Skin epidermis (tissue), 12 donors: ENCODE results near the gene PAM16.

Experiments used
- H3K27ac ChIP-seq, 21 experiments: fragments of 200-600 bp; sonication (generic) in 11 of 21; one replicate each; pipeline ENCODE4 v1.5.0; 2020; ENCODE audit warnings: mild to moderate bottlenecking in 3 of 21, inconsistent platforms in 2 of 21, moderate library complexity in 2 of 21
- H3K4me3 ChIP-seq, 7 experiments: fragments of 200-600 bp; sonication (generic) in 2 of 7; one replicate each; pipeline ENCODE4 v1.5.0; 2020; ENCODE audit warnings: inconsistent platforms in 2 of 7, mild to moderate bottlenecking in 2 of 7, moderate library complexity in 1 of 7

The PAM16 gene

DNA sequence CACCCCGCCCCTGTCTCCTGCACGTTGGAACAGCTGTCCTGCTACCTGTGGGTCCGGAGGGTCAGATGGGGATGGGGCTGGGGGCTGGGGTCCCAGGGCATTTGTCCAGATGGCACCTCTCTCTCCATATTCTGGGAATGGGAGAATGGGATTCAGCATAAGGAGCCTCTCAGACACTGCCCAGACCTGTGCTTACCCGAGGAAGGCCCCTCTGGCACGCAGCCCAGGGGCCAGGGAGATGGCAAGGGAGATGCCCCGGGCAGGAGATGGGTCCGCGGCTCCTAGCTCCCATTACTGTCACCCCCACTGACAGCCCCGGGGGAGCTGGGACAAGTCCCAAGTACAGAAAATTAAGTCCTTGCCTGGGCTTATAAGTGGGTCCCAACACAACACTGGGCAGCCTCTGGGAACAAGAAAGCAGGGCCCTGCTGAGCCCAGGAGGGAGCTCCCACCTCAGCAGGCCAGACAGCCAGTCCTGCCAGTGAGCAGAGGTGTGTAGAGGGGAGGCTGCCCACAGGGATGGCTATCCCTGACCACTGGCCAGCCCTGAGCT, 22.3 kb upstream of the PAM16 start:
- H3K27ac ChIP-seq, result peak overlapping the region; percentile 28 to 89 (median 78)
- H3K4me3 ChIP-seq, result peak overlapping the region; percentile 37 to 67 (median 58)

DNA sequence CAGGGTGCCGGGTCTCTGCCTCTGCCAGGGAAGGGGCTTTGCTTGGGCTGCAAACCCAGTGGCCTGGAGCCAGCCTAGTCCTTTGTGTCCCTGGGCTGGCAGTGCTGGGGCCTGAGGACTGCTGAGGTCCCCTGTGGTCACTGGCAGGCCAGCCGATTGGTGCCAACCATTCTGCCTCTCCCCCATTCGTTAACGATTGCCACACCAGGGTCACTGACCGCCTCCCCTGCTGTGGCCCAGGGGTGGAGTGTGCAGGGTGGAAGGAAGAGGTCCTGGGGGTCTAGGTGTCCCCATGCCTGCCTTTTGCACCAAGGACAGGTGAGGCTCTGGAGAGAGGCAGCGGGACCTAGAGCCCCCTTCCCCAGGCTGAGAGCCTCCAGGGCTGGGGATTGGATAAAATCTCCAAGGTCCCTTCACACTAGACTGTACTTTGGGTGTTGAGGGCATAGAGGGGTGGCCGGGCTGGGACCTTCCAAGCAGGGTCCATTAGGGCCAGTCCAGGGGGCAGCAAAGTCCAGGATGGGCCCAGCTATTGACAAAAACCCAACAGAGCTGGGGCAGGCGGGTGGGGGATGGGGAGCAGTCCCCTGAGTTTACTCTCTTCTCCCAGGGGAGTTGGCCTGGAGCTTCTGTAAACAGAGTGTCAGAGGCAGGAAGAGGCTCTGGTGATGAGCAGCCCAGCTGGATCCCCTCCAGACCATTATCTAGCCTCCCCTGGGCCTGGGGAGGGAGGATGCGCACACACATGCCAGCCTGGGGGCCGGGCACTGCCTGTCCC, 21.6 kb upstream of the PAM16 start:
- Histone ChIP-seq H3K4me3 (peak overlapping the region; percentile 37 to 67 (median 58)), H3K27ac (peak overlapping the region in 19 of 21 experiments; percentile 43 to 89 (median 78))

DNA sequence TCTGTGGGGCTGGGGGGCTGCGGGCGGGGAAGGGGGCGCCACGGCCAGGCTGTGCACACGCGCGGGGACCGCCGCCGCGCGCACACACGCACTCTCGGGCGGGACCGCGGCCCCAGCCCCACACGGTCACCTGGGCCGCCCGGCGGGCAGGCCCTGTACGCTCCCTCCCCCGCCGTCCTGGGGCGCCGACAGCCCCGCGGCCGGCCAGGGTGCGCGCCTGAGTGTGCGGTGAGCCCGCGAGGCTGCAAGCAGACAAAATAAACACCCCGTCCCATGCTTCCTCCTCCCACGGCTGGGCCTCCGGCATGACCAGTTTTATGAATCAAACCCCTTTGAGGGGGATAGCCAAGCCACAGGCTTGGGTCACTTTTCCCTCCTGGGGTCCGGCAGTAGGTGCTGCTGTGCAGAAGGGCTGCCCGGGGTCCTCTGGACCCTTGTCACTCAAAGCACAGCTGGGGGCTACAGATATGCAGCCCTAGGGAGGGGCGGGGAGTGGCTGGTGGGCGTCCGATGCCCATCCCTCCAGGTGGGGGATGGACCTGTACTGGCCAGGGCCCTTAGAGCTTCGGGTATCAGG, 21.0 kb upstream of the PAM16 start:
- peak overlapping the region in 20 of 21 experiments; percentile 50 to 89 (median 78) for H3K27ac ChIP-seq

DNA sequence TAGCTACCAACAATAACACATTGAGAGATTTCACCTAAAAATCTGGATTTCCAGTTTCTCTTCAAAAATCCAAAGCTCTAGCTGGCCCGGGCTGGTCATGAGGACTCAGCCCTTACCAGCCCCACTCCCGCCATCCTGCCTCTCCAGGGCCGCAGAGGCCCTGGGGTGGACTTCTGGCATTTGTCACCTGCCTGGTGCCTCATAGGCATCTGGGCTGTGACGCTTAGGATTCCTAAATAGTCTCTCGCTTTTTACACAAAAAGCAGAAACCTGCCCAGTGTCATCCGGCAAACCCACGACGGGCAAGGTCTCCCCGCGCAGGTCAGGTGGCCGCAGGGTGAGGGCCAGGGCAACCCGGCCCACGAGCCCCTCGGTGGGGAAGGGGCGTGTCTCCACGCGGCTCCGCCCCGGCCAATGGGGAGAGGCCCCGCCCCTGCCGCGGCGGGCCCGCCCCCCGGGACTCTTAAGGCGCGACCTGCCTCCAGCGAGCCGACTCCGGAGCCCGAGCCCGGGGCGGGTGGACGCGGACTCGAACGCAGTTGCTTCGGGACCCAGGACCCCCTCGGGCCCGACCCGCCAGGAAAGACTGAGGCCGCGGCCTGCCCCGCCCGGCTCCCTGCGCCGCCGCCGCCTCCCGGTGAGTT, 20.4 kb upstream of the PAM16 start, which contains the start of gene VASN:
VASN (plus strand) TSS at position 492 of the 644 bp plus-strand sequence. CDS start 9,030 bp downstream, outside the sequence.
- peak within 1 kb of the TSS; percentile 37 to 67 (median 58) for H3K4me3 ChIP-seq
- peak within 1 kb of the TSS in 20 of 21 experiments; percentile 50 to 89 (median 78) for H3K27ac ChIP-seq

More for the DNA sequence above, 21.0 kb upstream of the PAM16 start:
- H3K4me3 ChIP-seq, result peak overlapping the region; percentile 37 to 67 (median 58)

DNA sequence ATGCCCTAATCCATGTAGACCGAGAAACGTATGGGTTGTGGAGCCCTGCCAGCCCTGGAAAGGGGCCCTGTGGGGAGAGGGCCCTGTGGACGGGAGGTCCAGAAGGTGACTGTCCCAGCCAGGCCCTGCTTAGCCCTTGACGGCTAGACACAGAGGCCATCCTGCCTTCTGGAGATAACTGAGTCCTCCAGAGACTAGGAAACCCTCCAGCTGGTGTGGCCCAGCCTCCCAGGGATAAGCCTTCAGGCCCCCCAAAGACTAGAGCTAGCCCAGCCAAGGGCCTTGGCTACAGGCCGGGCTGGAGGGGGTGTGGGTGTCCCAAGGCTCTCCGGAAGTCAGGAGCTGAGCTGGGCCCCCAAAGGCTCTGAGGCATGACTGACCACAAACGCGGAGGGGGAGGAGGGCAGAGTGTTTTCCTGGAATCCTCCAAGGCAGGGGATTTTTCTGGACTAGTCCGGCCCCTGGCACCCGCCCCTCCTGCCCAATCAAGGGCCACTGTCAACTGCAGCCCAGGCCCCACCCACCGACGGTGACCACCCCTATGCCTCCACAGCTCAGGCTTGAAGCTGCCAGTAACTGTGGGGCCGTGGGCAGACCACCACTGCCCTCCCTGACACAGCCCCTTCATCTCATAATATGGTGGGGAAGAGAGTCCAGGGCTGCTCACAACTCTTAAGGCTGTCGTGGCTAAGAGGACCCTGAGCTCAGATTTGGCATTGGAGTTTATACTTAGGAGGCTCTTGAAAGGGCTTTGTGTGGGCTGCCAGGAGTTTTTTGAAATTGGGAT, 19.6 kb upstream of the PAM16 start:
- H3K4me3 ChIP-seq, result peak overlapping the region in 3 of 7 experiments; percentile 37 to 60 (median 58)
- peak overlapping the region in 19 of 21 experiments; percentile 12 to 89 (median 78) for H3K27ac ChIP-seq

DNA sequence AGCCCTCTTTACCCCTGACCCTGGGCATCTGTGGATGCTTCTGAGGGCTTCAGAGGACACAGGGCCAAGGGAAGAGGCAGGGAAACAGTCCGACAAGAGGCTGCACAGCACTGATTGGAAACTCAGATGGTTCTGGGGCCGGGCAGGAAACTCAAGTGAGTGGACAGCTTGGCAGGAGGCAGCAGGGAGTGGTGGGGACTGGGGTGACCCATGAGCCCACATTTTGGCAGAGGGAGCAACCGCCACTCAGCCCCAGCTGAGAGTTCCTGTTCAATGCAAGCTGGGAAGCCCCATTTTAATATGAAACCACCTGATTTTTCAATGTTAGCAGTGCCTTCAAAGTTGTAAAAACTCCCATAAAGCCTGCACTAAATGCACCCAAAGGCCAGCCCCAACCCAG, 19.0 kb upstream of the PAM16 start:
- H3K4me3 ChIP-seq, result no peak overlapping the region
- H3K27ac ChIP-seq, result peak overlapping the region in 19 of 21 experiments; percentile 0 to 89 (median 74)

DNA sequence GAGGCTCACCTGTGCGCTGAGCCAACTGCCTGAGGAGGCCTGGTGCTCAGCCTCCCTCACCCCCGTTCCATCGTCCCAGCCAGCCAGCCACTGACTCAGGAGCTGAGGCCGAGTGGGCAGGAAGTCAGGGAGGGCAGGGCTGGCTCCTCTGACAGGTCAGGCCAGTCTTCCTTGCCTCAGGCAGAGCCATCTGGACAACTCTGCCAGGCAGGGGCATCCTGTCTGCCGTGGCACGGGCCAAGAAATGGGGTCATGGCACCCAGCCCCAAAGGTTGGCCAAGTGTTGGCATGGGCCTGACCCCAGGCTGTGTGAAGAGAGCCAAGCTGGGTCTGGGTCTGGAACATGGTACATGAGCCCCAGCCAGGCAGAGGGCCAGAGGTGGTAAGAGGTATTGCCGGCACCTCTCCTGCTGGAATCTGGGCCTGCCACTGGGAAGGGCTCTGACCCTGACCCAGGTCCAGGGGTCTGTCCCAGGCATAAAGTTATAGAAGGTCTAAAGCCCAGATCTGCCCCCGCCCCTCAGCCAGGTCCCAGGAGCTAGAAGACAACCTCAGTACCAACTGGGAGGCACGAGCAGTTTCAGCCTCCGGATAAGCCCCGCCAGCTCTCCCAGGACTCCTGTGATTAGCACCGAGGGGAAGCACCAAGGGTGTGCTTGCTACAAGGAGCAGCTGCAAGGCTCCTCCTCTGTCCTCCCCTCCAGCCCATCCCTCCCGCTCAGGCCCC, 18.0 kb upstream of the PAM16 start:
- H3K4me3 ChIP-seq, result no peak overlapping the region
- H3K27ac ChIP-seq, result peak overlapping the region in 11 of 21 experiments; percentile 4 to 88 (median 76)

DNA sequence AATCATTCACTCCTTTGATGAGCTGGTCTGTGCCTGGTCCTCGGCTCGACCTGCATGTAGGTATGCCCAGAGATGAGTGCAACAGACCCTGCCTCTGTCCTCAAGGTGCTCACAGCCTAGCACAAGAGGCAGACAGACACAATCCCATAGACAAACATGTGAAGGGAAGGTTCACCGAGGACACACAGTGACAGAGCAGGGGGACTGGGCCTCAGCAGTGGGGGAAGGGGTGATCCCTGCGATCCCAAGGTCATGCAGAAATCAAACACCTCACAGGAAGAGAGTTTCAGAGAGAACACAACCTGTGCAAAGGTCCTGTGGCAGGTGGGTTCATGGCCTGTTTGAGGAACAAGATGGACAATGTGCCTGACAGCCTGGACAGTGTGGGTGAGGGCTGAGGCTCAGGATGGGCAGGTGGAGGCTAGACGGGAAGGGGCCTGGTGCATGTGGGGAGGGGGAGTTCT, 16.3 kb upstream of the PAM16 start:
- H3K4me3 ChIP-seq, result no peak overlapping the region
- H3K27ac ChIP-seq, result no peak overlapping the region

DNA sequence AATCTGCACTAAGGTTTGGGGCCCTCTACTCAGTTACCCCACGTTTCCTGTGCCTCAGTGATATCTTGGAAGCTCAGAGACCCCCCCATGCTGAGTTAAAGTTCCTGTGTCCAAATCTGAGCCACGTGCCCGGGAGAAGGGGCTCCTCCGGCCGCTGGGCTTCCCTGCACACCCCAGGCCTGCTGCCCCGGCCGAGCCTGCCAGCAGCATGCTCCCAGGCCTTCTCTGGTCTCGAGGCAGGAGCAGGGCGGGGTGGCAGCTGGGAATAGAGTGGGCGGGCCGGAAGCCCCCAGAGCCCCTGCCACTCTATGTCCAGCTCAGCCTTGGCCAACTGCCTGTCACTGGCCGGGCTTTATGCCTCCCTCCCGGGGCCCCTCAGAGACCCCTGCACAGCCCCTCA, 14.9 kb upstream of the PAM16 start:
- H3K4me3 ChIP-seq, result no peak overlapping the region
- no peak overlapping the region for H3K27ac ChIP-seq

DNA sequence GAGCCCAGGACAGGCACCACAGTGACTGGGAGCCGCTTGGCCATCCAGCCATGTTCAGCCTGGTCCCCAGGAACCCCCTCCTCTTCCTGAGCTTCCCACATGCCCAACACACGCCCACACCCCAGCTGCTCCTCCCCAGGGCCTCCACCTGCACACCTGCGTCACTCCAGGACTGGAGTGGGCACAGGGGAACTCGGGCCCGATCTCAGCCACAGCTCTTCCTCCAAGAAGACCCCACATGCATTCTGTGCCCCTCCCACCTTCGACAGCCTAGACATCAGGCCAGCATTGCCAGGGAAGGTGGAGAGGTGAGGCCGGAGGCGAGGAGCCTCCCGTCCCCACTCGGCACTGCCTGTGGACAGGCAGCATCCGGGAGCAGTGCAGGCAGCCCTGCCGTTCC, 14.5 kb upstream of the PAM16 start:
- Histone ChIP-seq H3K4me3 (no peak overlapping the region), H3K27ac (no peak overlapping the region)

DNA sequence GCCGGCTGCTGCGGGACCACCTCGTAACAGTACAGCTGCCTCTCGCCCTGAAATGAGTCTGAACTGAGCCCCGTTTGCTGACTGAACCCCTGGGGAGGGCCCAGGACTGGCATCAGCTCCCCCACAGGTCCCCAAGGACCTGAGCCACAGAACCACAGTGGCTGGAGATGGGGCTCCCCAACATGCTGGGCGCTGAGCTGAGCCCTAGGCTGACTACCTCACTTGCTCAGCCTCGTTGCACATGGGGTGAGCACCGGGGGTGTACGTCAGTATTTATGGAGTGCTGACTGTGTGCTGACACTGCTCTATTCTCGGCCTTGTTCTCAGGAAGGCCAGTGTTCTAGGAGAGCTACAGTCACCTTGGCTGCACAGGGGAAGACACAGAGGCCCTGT, 13.9 kb upstream of the PAM16 start:
- Histone ChIP-seq H3K4me3 (no peak overlapping the region), H3K27ac (no peak overlapping the region)

DNA sequence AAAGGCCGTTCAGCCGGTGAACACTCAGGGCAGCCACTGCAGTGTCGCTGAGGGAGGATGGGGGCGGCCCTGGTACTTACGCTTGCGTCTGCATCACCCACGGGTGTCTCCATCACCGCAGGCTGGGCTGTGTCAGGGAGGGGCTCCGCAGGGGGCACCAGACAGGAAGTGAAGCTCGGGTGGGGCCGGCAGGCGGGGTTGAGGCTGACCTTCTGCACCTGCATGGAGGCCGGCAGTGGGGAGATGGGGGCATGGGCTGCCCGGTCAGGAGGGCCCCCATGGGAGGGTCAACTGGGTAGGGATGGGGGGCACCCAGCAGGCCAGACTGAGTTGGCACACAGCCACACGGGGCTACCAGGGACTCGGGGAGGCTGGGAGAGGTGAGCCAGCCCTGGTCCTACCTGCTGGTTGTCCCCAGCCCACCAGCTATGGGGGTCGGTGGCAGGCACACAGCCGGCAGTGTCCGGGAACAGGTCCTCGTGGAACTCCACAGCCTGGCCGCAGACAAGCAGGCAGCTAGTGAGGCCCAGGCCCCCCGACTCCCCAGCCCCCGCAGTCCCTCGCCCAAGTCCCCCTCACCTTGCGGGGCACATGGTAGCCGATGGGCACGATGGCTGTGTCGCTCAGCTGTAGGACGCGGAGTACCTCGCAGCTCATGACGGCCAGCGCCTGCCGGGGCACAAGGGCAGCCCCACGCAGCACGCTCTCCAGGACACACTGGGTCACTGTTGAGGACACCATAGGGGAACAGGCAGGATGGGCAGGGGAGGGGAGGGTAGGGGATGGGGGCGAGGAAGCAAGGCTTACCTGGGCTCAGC, 13.3 kb upstream of the PAM16 start:
- H3K4me3 ChIP-seq, result no peak overlapping the region
- no peak overlapping the region for H3K27ac ChIP-seq

DNA sequence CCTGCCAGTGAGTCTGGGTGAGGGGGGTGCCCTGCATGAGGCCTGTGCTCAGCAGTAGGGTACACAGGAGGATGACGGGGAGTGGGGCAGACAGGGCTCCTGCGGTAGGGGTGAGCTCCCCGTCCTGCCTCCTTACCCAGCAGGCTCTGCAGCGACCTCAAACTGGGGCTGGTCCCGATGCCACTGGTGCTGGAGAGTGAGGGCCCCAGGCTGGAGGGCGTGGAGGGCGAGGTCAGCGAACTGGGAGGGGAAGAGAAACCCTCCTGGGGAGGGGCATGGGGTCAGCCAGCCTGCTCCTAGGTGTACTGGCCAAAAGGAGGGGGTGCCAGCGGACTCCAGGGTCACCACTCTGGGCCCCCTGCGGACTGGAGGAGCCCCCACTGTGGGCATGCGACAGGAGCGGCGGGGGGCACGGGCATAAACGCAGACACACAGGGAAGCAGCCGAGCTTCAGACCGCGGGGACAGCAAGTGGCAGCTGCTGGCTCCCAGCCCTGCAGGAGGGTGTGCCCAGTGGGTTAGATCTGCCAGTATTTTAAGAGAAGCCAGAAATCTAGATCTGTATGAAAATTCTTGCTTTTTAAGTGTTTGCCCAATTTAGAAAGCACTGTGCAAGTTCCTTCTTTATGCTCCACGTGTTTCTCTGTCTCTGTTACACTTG, 11.5 kb upstream of the PAM16 start:
- H3K27ac ChIP-seq, result no peak overlapping the region

DNA sequence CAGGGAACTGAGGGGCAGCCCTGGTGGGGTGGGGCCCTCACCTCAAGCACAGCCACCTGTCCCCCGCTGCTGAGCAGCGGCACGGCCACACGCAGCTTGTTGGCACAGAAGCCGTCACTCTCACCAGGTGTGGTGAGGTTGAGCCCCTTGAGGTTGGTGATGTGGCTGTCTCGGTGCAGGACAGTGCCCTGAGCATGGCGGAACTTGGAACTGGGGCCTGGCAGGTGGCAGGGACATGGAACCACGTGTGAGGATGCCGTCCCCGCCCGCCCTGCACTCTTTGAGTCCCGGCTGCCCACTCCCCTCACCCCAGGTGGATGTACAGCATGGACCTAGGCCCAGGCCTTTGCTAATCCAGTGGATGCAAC, 10.8 kb upstream of the PAM16 start:
- Histone ChIP-seq H3K4me3 (no peak overlapping the region), H3K27ac (no peak overlapping the region)

More for the DNA sequence above, 11.5 kb upstream of the PAM16 start:
- H3K4me3 ChIP-seq, result no peak overlapping the region

DNA sequence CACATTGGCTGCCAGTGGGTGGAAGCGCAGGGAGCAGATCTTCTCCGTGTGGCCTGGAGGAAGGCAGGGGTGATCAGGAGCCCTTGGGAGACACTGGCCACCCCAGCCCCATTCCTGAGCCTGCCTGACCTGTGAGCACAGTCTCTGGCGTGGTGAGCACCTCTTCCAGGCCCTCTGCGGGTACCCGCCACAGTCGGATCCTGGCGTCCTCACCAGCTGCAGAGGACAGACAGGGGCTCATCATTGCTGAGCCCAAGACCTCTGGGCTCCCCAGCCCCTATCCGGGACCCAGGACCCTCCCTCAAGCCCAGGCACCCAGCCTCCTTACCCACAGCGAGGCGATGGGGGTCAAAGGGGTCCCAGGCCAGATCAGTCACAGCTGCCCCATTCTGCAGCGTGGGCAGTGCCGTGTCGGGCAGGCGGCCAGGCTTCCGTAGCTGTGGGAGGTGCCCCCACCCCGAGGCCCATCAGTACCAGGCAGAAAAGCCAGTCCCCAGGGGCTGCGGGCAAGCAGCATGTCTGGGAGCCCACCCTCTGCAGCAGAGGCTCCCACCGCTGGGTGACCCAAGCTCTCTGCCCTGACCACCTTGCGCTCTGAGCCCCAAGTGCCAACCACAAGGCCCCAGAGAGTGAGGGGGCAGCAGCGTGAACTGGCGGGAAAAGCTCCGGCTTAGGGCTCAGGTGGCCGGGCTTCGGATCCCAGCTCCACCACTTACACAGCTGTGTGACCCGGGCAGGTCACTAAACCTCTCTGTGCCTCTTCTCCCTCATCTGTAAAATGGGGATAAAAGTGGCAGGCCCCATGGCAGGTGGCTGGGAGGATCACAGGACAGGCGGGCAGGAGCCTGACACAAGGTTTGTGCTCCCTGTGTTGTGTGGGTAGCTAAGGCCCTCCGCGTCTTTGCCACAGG, 10.2 kb upstream of the PAM16 start:
- H3K4me3 ChIP-seq, result no peak overlapping the region
- H3K27ac ChIP-seq, result no peak overlapping the region

DNA sequence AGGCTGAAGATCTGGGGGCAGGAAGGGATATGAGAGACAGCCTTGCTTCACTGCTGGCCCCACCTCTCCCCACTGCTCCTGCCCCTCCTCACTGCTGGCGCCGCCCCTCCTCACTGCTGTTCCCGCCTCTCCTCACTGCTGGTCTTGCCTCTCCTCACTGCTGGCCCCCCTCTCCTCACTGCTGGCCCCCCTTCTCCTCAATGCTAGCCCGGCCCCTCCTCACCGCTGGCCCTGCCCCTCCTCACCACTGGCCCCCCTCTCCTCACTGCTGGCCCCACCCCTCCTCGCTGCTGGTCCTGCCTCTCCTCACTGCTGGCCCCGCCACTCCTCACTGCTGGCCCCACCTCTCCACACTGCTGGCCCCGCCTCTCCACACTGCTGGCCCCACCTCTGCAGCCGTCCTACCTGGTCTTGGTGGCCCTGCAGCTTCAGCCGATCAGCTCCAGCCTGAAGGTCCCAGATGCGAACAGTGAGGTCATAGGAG, 9.5 kb upstream of the PAM16 start:
- Histone ChIP-seq H3K27ac (no peak overlapping the region), H3K4me3 (no peak overlapping the region)
